GM13977 (cell line): Measurements from ENCODE around the gene MYF6.
"Not testable (repeated sequence)": the region's sequence is repeated elsewhere in the genome, so short reads cannot be mapped to it uniquely, and the experiment has no call there.

ENCODE experiments used
- DNase-seq: peaks from one replicate; pipeline ENCODE4 v3.0.0; 2012; ENCODE audit warnings: low spot score
- CTCF ChIP-seq: IDR thresholded peaks from 2 replicates; pipeline ENCODE4 v1.5.1; 2012; ENCODE audit warnings: mild to moderate bottlenecking, control low read depth; ENCODE audit not compliant: insufficient read depth; ENCODE audit errors: extremely low read depth, missing control alignments
- in situ Hi-C: fragments of 300-500 bp; cut with MboI; formaldehyde crosslinking; loops from one replicate; pipeline ENCODE4 v1.12.0; 2022; ENCODE audit warnings: low sequenced_read_pairs, low pct_unique_long_range_greater_than_20kb, mixed read lengths, inconsistent platforms; ENCODE audit not compliant: unreplicated experiment

MYF6 gene

GRCh38 chr12:80707126-80707829, at the start of gene MYF6:
Gene MYF6 (plus strand): TSS chr12:80707634. CDS start chr12:80707720, 86 bp downstream.
- in situ Hi-C loops: no loop called here
- no peak for TF ChIP-seq CTCF

GRCh38 chr12:80659512-80660063, 47.8 kb upstream of the MYF6 start:
- DNase-seq: no peak
- no peak for TF ChIP-seq CTCF
- in situ Hi-C loops: no loop called here

More at GRCh38 chr12:80707126-80707829, at the start of gene MYF6:
- no peak for DNase-seq

GRCh38 chr12:80662586-80662985, 44.8 kb upstream of the MYF6 start:
- no peak for DNase-seq
- in situ Hi-C loops: no loop called here
- TF ChIP-seq CTCF: no peak

- in situ Hi-C loops: no loop called here
- DNase-seq: no peak
- no peak for TF ChIP-seq CTCF
These were observed 37.2 kb upstream of the MYF6 start for GRCh38 chr12:80670214-80670613.

- in situ Hi-C loops: not testable (repeated sequence)
These were observed 31.3 kb upstream of the MYF6 start for GRCh38 chr12:80676042-80676636.

GRCh38 chr12:80676856-80677255, 30.6 kb upstream of the MYF6 start:
- no peak for TF ChIP-seq CTCF
- no peak for DNase-seq
- in situ Hi-C loops: no loop called here

More at GRCh38 chr12:80676042-80676636, 31.3 kb upstream of the MYF6 start:
- not testable (repeated sequence) for DNase-seq

GRCh38 chr12:80677994-80678393, 29.4 kb upstream of the MYF6 start:
- no peak for DNase-seq
- TF ChIP-seq CTCF: no peak
- in situ Hi-C loops: no loop called here
